HepG2 (cell line): ENCODE results near the gene VKORC1. TPM values are rescaled to one million over a fixed set of nuclear protein-coding genes. Genes with fewer than 3 reads are reported as not detected.
A peak's percentile ranks its signal among the peaks of the same experiment; 100 is the strongest.

Source experiments
- ATF6 ChIP-seq: sonication (generic); formaldehyde crosslinking; conservative IDR thresholded peaks from 2 replicates; pipeline ENCODE4 v1.4.0; 2020; ENCODE audit warnings: missing genetic modification reagents
- BRCA1 ChIP-seq: sonication (generic); formaldehyde crosslinking; IDR thresholded peaks from 2 replicates; pipeline ENCODE4 v1.4.0; 2020; ENCODE audit warnings: missing genetic modification reagents
- CERS6 ChIP-seq: sonication (generic); formaldehyde crosslinking; IDR thresholded peaks from 2 replicates; pipeline ENCODE4 v1.5.0; 2020; ENCODE audit warnings: missing genetic modification reagents
- JUNB ChIP-seq: sonication (generic); formaldehyde crosslinking; IDR thresholded peaks from 2 replicates; pipeline ENCODE4 v1.8.0; 2022; ENCODE audit warnings: missing genetic modification reagents, mild to moderate bottlenecking, borderline replicate concordance
- LCORL ChIP-seq, 2 experiments: fragments of 450-650 bp in 1 of 2; sonication (generic) in 1 of 2; formaldehyde crosslinking in 1 of 2; IDR thresholded peaks; 2 replicates each; pipeline versions ENCODE4 v1.5.0 to v1.6.1; 2017 to 2020; ENCODE audit warnings: antibody characterized with exemption in 1 of 2, missing genetic modification reagents in 1 of 2
- MAFK ChIP-seq, 2 experiments: IDR thresholded peaks in 1 of 2; conservative IDR thresholded peaks in 1 of 2; 2 replicates each; pipeline ENCODE4 v1.6.1; 2011; ENCODE audit warnings: improper control_type of control experiment in 2 of 2, low read length in 2 of 2
- NFIB ChIP-seq: sonication (generic); formaldehyde crosslinking; IDR thresholded peaks from 2 replicates; pipeline ENCODE4 v1.9.0; 2021; ENCODE audit warnings: missing genetic modification reagents, mild to moderate bottlenecking, borderline replicate concordance
- ZBTB38 ChIP-seq: sonication (generic); formaldehyde crosslinking; IDR thresholded peaks from 2 replicates; pipeline ENCODE4 v1.5.1; 2020; ENCODE audit warnings: mild to moderate bottlenecking, missing genetic modification reagents
- ZNF18 ChIP-seq: sonication (generic); formaldehyde crosslinking; IDR thresholded peaks from 2 replicates; pipeline ENCODE4 v1.8.0; 2022; ENCODE audit warnings: mild to moderate bottlenecking, missing genetic modification reagents; ENCODE audit not compliant: insufficient replicate concordance
- ZNF20 ChIP-seq: sonication (generic); formaldehyde crosslinking; IDR thresholded peaks from 2 replicates; pipeline ENCODE4 v1.4.0; 2020; ENCODE audit warnings: mild to moderate bottlenecking, moderate library complexity, missing genetic modification reagents
- ZNF280D ChIP-seq: sonication (generic); formaldehyde crosslinking; IDR thresholded peaks from 2 replicates; pipeline ENCODE4 v1.5.1; 2020; ENCODE audit warnings: mild to moderate bottlenecking, missing genetic modification reagents
- ZNF337 ChIP-seq: sonication (generic); formaldehyde crosslinking; IDR thresholded peaks from 2 replicates; pipeline ENCODE4 v1.5.1; 2020; ENCODE audit warnings: missing genetic modification reagents, low read depth, mild to moderate bottlenecking, borderline replicate concordance
- ZNF547 ChIP-seq: sonication (generic); formaldehyde crosslinking; IDR thresholded peaks from 2 replicates; pipeline ENCODE4 v1.5.1; 2020; ENCODE audit warnings: mild to moderate bottlenecking, missing genetic modification reagents
- ZNF878 ChIP-seq: sonication (generic); formaldehyde crosslinking; IDR thresholded peaks from 2 replicates; pipeline ENCODE4 v1.8.1; 2023; ENCODE audit warnings: mild to moderate bottlenecking, missing genetic modification reagents, moderate library complexity
- ZNF879 ChIP-seq: sonication (generic); formaldehyde crosslinking; IDR thresholded peaks from 2 replicates; pipeline ENCODE4 v1.8.1; 2023; ENCODE audit warnings: missing genetic modification reagents
- ZSCAN20 ChIP-seq: sonication (generic); formaldehyde crosslinking; IDR thresholded peaks from 2 replicates; pipeline ENCODE4 v1.4.0; 2020; ENCODE audit warnings: missing genetic modification reagents, mild to moderate bottlenecking, borderline replicate concordance
- polyA plus RNA-seq, 8 experiments: library from polyadenylated mRNA; depleted of rRNA in 3 of 8; stranded (reverse) in 7 of 8; unstranded in 1 of 8; fragments of >200 nt; fragmentation: Illumina TruSeq in 4 of 8; extraction: Trizol in 4 of 8; gene quantifications; 2 replicates each; pipeline versions ENCODE4 v1.2.1 to v1.2.3, GENCODE V29; 2011 to 2016; ENCODE audit warnings: low read depth in 4 of 8, missing spikeins in 1 of 8, mixed read lengths in 1 of 8; ENCODE audit not compliant: insufficient read depth in 1 of 8
- total RNA-seq, 5 experiments: library from RNA; depleted of rRNA; stranded (reverse); fragments of >200 nt; fragmentation: Illumina TruSeq; extraction: Trizol; gene quantifications; 2 replicates each; pipeline ENCODE4 v1.2.3, GENCODE V29; 2016; ENCODE audit warnings: low read depth in 1 of 5
- TF ChIP-seq, protein P1 (sequence below): sonication (generic); formaldehyde crosslinking; IDR thresholded peaks from 2 replicates; pipeline ENCODE4 v1.4.0; 2020; ENCODE audit warnings: missing genetic modification reagents

The VKORC1 gene
- total and polyA plus RNA-seq, 2 of the 13 experiments (the other 11 are each of a cell fraction or from before 2014, with no cell fraction given), result 141 to 615 TPM

DNA sequence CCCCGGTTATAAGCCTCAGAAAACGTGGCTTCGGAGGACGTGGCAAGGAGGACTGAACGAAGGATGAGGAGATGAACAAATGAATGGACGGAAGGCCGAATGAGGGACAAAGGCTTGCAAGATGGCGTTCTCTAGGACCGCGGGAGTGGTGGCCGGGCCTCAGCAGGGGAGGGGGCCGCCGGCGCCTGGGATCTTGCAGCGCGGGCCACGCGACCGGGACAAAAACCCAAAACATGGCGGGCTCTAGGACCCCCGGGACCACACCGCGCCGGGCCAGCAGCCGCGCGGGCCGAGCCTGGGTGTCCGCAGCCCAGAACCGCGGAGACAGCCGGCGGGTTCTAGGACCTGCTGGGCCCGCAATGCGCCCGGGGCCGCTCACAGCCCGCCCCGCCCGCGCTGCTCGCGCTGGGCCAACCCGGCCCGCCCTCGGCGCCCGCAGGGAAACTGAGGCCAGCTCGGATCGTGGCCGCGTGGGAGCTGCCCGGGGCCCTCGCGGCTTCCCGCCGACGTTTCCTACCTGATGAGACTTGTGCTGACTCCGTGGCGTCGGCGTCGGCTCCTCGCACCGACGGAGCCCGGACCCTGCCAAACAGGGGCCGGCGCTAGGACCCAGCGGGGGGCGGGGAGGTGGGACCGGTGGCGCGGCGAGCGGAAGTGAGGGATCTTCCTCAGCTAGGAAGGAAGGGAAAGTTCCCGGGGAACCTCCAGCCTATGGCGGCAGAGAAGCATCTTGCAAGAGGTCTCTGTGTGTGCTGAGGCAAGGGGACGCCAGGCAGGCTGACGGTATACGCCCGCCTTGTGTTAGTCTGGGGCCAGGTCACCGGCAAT is 21.2 kb downstream of the VKORC1 start (continued):
- TF ChIP-seq MAFK (conservative IDR thresholded peaks at IDR 0.05 in 1 of 2, IDR thresholded peaks at IDR 0.05 in 1 of 2; ENCODE audit: low read length in 2 of 2), result no peak
- TF ChIP-seq ZSCAN20 (CRISPR knock-in tag), result peak; percentile 96
- no peak for TF ChIP-seq LCORL (IDR thresholded peaks at IDR 0.05)
- no peak for TF ChIP-seq LCORL (CRISPR knock-in tag; IDR thresholded peaks at IDR 0.05)
- peak; percentile 92; the same call in 1 of the 2 replicates for TF ChIP-seq BRCA1 (CRISPR knock-in tag)
- 0 out of 2 replicates have a peak, but pooled peaks have one; percentile 9 for TF ChIP-seq ZNF337 (CRISPR knock-in tag)
- TF ChIP-seq ZNF20, result no peak; the same call in 1 of the 2 replicates
- no peak for TF ChIP-seq ZNF879 (CRISPR knock-in tag)
- no peak for TF ChIP-seq ZNF280D
- TF ChIP-seq ZNF547 (CRISPR knock-in tag), result no peak
- TF ChIP-seq NFIB (CRISPR knock-in tag), result no peak
- TF ChIP-seq, protein P1, sequence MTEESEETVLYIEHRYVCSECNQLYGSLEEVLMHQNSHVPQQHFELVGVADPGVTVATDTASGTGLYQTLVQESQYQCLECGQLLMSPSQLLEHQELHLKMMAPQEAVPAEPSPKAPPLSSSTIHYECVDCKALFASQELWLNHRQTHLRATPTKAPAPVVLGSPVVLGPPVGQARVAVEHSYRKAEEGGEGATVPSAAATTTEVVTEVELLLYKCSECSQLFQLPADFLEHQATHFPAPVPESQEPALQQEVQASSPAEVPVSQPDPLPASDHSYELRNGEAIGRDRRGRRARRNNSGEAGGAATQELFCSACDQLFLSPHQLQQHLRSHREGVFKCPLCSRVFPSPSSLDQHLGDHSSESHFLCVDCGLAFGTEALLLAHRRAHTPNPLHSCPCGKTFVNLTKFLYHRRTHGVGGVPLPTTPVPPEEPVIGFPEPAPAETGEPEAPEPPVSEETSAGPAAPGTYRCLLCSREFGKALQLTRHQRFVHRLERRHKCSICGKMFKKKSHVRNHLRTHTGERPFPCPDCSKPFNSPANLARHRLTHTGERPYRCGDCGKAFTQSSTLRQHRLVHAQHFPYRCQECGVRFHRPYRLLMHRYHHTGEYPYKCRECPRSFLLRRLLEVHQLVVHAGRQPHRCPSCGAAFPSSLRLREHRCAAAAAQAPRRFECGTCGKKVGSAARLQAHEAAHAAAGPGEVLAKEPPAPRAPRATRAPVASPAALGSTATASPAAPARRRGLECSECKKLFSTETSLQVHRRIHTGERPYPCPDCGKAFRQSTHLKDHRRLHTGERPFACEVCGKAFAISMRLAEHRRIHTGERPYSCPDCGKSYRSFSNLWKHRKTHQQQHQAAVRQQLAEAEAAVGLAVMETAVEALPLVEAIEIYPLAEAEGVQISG (CRISPR knock-in tag), result peak; percentile 73
- TF ChIP-seq ATF6 (CRISPR knock-in tag), result no peak
- peak; percentile 79 for TF ChIP-seq ZNF18 (CRISPR knock-in tag)
- peak; percentile 42 for TF ChIP-seq CERS6 (CRISPR knock-in tag)
- peak; percentile 43; the same call in 1 of the 2 replicates for TF ChIP-seq ZBTB38 (CRISPR knock-in tag)
- no peak for TF ChIP-seq ZNF878 (CRISPR knock-in tag)
- no peak for TF ChIP-seq JUNB (CRISPR knock-in tag)
